GM23248 (cell line): ENCODE results near the gene KCNK15.

Experiments used
- EZH2 ChIP-seq: fragments of 200-600 bp; sonication (generic); IDR thresholded peaks from 2 replicates; pipeline ENCODE4 v1.6.1; 2018; ENCODE audit warnings: antibody characterized with exemption, mild to moderate bottlenecking; ENCODE audit not compliant: insufficient read depth, poor library complexity, severe bottlenecking
- EZH2phosphoT487 ChIP-seq: fragments of 200-600 bp; sonication (generic); IDR thresholded peaks from 2 replicates; pipeline ENCODE4 v1.6.1; 2018; ENCODE audit warnings: antibody characterized with exemption, moderate library complexity, mild to moderate bottlenecking, low read depth; ENCODE audit not compliant: insufficient read depth

- no peak for TF ChIP-seq EZH2phosphoT487
- TF ChIP-seq EZH2 = no peak
Measured at GRCh38 chr20:44734938-44735337, 10.7 kb upstream of the KCNK15 start.
